Measurements from ENCODE around the gene CLDND1. TPM values are rescaled to one million over a fixed set of nuclear protein-coding genes. Genes with fewer than 3 reads are reported as not detected.

Gene CLDND1
- 100 to 1,000 TPM in 1 of 2 donors, 10 to 100 TPM in 1; 61.6 to 110 TPM for total RNA-seq

GRCh38 chr3:98522544-98523281 is at the start of gene CLDND1:
TSS of gene CLDND1 (minus strand) at chr3:98522902. CDS start at chr3:98521424, 1,478 bp downstream.

GRCh38 chr3:98531622-98532274 is 9.0 kb upstream of the CLDND1 start, which contains the start of gene GPR15:
TSS of gene GPR15 (plus strand) at chr3:98531978. CDS start at chr3:98532034, 56 bp downstream.

GRCh38 chr3:98497381-98497780 is 25.3 kb downstream of the CLDND1 start, which contains the start of gene OR5K2:
TSS of gene OR5K2 (plus strand) at chr3:98497681. CDS start at chr3:98497681, 0 bp downstream.

Small RNA genes lying within 50 kb of the gene (small RNA-seq; reads per million reads assigned to genes)
- 0 reads per million in 2 donors for gene RPL38P4

Other genes with a start within 250 kb of the CLDND1 start
- gene OR5H2, start 240.4 kb downstream of the CLDND1 start, total RNA-seq = not detected
- not detected for gene OR5K4, start 169.0 kb downstream of the CLDND1 start, total RNA-seq
- not detected for gene OR5K3, start 132.2 kb downstream of the CLDND1 start, total RNA-seq
- not detected for gene OR5K1, start 59.7 kb downstream of the CLDND1 start, total RNA-seq
- gene OR5K2, start 25.2 kb downstream of the CLDND1 start, total RNA-seq = not detected
- not detected for gene GPR15, start 9.1 kb upstream of the CLDND1 start, total RNA-seq
- gene CPOX, start 70.7 kb upstream of the CLDND1 start, total RNA-seq = 10 to 100 TPM; 18.9 to 35.0 TPM
- gene ST3GAL6, start 240.4 kb upstream of the CLDND1 start, total RNA-seq = 100 to 1,000 TPM in 1 of 2 donors, 10 to 100 TPM in 1; 64.4 to 105 TPM